IPS DF 4.7 (cell line): Measurements from ENCODE around the gene CLEC4G.

ENCODE experiments used
- DNase-seq: peaks from one replicate; pipeline ENCODE4 v3.0.0-alpha.2; 2013; ENCODE audit warnings: low spot score; ENCODE audit errors: extremely low read depth

The CLEC4G gene

GRCh38 chr19:7698583-7698982 is 33.3 kb downstream of the CLEC4G start:
- no peak for DNase-seq

GRCh38 chr19:7697721-7698287 is 34.1 kb downstream of the CLEC4G start:
- DNase-seq: no peak

- DNase-seq: no peak
Observed at GRCh38 chr19:7694499-7694898, 37.4 kb downstream of the CLEC4G start.

- no peak for DNase-seq
Observed at GRCh38 chr19:7692417-7693088, 39.4 kb downstream of the CLEC4G start.

- DNase-seq: no peak
Observed at GRCh38 chr19:7691497-7691896, 40.4 kb downstream of the CLEC4G start.

- DNase-seq: no peak
Observed at GRCh38 chr19:7690779-7691258, 41.1 kb downstream of the CLEC4G start.

GRCh38 chr19:7689165-7689564 is 42.7 kb downstream of the CLEC4G start:
- no peak for DNase-seq

GRCh38 chr19:7687177-7687576 is 44.7 kb downstream of the CLEC4G start:
- no peak for DNase-seq

- no peak for DNase-seq
Observed at GRCh38 chr19:7685546-7686445, 46.1 kb downstream of the CLEC4G start.

GRCh38 chr19:7682175-7682855 is 49.6 kb downstream of the CLEC4G start:
- DNase-seq: no peak

GRCh38 chr19:7681340-7682174 is 50.4 kb downstream of the CLEC4G start:
- no peak for DNase-seq

GRCh38 chr19:7680606-7681339 is 51.1 kb downstream of the CLEC4G start, which contains the start of gene TRAPPC5:
Gene TRAPPC5 (plus strand): TSS chr19:7680833. CDS start chr19:7682254, 1,421 bp downstream.
- DNase-seq: no peak

- DNase-seq: no peak
Observed at GRCh38 chr19:7679771-7680605, 51.9 kb downstream of the CLEC4G start.

- DNase-seq: no peak
Observed at GRCh38 chr19:7678971-7679751, 52.7 kb downstream of the CLEC4G start.
